Measurements from ENCODE around the gene CCR5AS.
"Not testable (repeated sequence)": the region's sequence is repeated elsewhere in the genome, so short reads cannot be mapped to it uniquely, and the experiment has no call there.

CCR5AS gene

GRCh38 chr3:46393011-46393410 is 13.9 kb downstream of the CCR5AS start:
- Histone ChIP-seq H3K4me3 (ENCODE audit: low read length) (no peak overlapping the region), H3K9me3 (ENCODE audit: control insufficient read depth, low read length) (no peaks in the 10 kb centered on the region), H3K36me3 (ENCODE audit: control insufficient read depth, insufficient read depth, low read length, severe bottlenecking) (no peaks in the 10 kb centered on the region), H3K4me1 (ENCODE audit: control insufficient read depth, insufficient read depth, low read length) (peaks cover 19% of the 10 kb centered on the region), H3K27me3 (replicated peaks; ENCODE audit: control insufficient read depth, insufficient read depth, low read length) (peaks cover 17% of the 10 kb centered on the region), H3K9ac (ENCODE audit: low read length) (no peak overlapping the region)
- DNase-seq (ENCODE audit: low read depth): no peak

- H3K27me3 ChIP-seq (replicated peaks; ENCODE audit: control insufficient read depth, insufficient read depth, low read length): peaks cover 17% of the 10 kb centered on the region
- not testable (repeated sequence) for H3K9ac ChIP-seq (ENCODE audit: low read length); H3K9me3 ChIP-seq (ENCODE audit: control insufficient read depth, low read length); H3K4me3 ChIP-seq (ENCODE audit: low read length); DNase-seq (ENCODE audit: low read depth); H3K36me3 ChIP-seq (ENCODE audit: control insufficient read depth, insufficient read depth, low read length, severe bottlenecking)
- peaks cover 19% of the 10 kb centered on the region for H3K4me1 ChIP-seq (ENCODE audit: control insufficient read depth, insufficient read depth, low read length)
Measured at GRCh38 chr3:46391526-46391925, 15.3 kb downstream of the CCR5AS start.

- peaks cover 16% of the 10 kb centered on the region for H3K27me3 ChIP-seq (replicated peaks; ENCODE audit: control insufficient read depth, insufficient read depth, low read length)
- H3K36me3 ChIP-seq (ENCODE audit: control insufficient read depth, insufficient read depth, low read length, severe bottlenecking): no peaks in the 10 kb centered on the region
- DNase-seq (ENCODE audit: low read depth): no peak
- peaks cover 10% of the 10 kb centered on the region for H3K4me1 ChIP-seq (ENCODE audit: control insufficient read depth, insufficient read depth, low read length)
- H3K4me3 ChIP-seq (ENCODE audit: low read length): no peak overlapping the region
- no peak overlapping the region for H3K9ac ChIP-seq (ENCODE audit: low read length)
- no peaks in the 10 kb centered on the region for H3K9me3 ChIP-seq (ENCODE audit: control insufficient read depth, low read length)
Measured at GRCh38 chr3:46389306-46389705, 17.6 kb downstream of the CCR5AS start.

GRCh38 chr3:46388847-46389246 is 18.0 kb downstream of the CCR5AS start:
- not testable (repeated sequence) for H3K4me1 ChIP-seq (ENCODE audit: control insufficient read depth, insufficient read depth, low read length); H3K36me3 ChIP-seq (ENCODE audit: control insufficient read depth, insufficient read depth, low read length, severe bottlenecking); H3K9me3 ChIP-seq (ENCODE audit: control insufficient read depth, low read length); H3K9ac ChIP-seq (ENCODE audit: low read length); H3K4me3 ChIP-seq (ENCODE audit: low read length); DNase-seq (ENCODE audit: low read depth)
- H3K27me3 ChIP-seq (replicated peaks; ENCODE audit: control insufficient read depth, insufficient read depth, low read length): peaks cover 18% of the 10 kb centered on the region

DNA sequence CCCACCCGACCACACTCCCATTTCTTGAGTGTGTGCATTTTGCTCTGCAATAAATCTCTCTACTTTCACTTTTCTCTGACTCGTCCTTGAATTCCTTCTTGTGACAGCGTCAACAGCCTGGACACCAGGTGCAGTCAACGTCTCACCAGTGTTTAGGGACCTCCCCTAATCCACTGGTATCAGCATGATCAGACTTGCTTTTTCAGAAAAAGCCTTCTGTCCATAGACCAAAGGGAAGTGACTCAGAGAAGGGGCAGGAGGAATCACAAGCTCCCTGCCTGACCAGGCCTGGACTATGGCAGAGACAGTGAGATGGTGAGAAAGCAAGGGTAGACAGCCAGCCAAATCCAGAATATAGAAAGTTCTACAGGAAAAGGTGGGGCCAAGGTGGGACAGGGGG is 20.7 kb downstream of the CCR5AS start:
- peak; percentile 13 for DNase-seq (ENCODE audit: low read depth)
- no peaks in the 10 kb centered on the region for H3K4me1 ChIP-seq (ENCODE audit: control insufficient read depth, insufficient read depth, low read length)

GRCh38 chr3:46383951-46384330 is 22.9 kb downstream of the CCR5AS start:
- Histone ChIP-seq H3K4me3 (ENCODE audit: low read length) (no peak overlapping the region), H3K4me1 (ENCODE audit: control insufficient read depth, insufficient read depth, low read length) (peaks cover 7% of the 10 kb centered on the region), H3K9me3 (ENCODE audit: control insufficient read depth, low read length) (no peaks in the 10 kb centered on the region), H3K27me3 (replicated peaks; ENCODE audit: control insufficient read depth, insufficient read depth, low read length) (peaks cover 5% of the 10 kb centered on the region), H3K9ac (ENCODE audit: low read length) (no peak overlapping the region), H3K36me3 (ENCODE audit: control insufficient read depth, insufficient read depth, low read length, severe bottlenecking) (no peaks in the 10 kb centered on the region)
- DNase-seq (ENCODE audit: low read depth): no peak

More for the DNA sequence above, 20.7 kb downstream of the CCR5AS start:
- no peaks in the 10 kb centered on the region for H3K36me3 ChIP-seq (ENCODE audit: control insufficient read depth, insufficient read depth, low read length, severe bottlenecking)
- H3K4me3 ChIP-seq (ENCODE audit: low read length): no peak overlapping the region
- no peak overlapping the region for H3K9ac ChIP-seq (ENCODE audit: low read length)
- H3K9me3 ChIP-seq (ENCODE audit: control insufficient read depth, low read length): no peaks in the 10 kb centered on the region
- H3K27me3 ChIP-seq (replicated peaks; ENCODE audit: control insufficient read depth, insufficient read depth, low read length): peaks cover 11% of the 10 kb centered on the region

GRCh38 chr3:46383211-46383950 is 23.5 kb downstream of the CCR5AS start:
- Histone ChIP-seq H3K9ac (ENCODE audit: low read length) (no peak overlapping the region), H3K4me3 (ENCODE audit: low read length) (no peak overlapping the region), H3K27me3 (replicated peaks; ENCODE audit: control insufficient read depth, insufficient read depth, low read length) (peaks cover 5% of the 10 kb centered on the region), H3K4me1 (ENCODE audit: control insufficient read depth, insufficient read depth, low read length) (peaks cover 7% of the 10 kb centered on the region), H3K9me3 (ENCODE audit: control insufficient read depth, low read length) (no peaks in the 10 kb centered on the region), H3K36me3 (ENCODE audit: control insufficient read depth, insufficient read depth, low read length, severe bottlenecking) (no peaks in the 10 kb centered on the region)
- no peak for DNase-seq (ENCODE audit: low read depth)

DNA sequence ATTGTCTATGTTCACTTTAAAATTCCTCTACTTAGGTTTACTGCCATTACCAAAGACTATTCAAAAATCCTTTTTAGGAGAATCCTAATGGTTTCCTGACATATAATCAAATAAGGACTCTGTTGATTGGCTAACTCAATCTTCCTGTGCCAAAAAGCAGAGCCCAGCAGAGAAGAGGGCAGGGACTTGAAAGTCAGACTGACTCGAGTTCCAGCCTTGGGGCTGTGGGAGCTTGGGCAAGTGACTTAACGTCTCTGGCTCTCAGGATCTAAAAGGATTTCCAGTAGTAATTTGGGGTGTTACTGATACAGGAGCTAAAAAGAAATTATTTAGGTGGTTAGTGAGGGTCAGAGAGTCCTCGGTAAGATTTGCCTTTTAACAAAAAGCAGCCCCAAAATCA is 25.2 kb downstream of the CCR5AS start:
- H3K9ac ChIP-seq (ENCODE audit: low read length): no peak overlapping the region
- no peaks in the 10 kb centered on the region for H3K36me3 ChIP-seq (ENCODE audit: control insufficient read depth, insufficient read depth, low read length, severe bottlenecking)
- peaks cover 5% of the 10 kb centered on the region for H3K27me3 ChIP-seq (replicated peaks; ENCODE audit: control insufficient read depth, insufficient read depth, low read length)
- DNase-seq (ENCODE audit: low read depth): no peak
- no peaks in the 10 kb centered on the region for H3K9me3 ChIP-seq (ENCODE audit: control insufficient read depth, low read length)
- no peak overlapping the region for H3K4me3 ChIP-seq (ENCODE audit: low read length)
- peaks cover 7% of the 10 kb centered on the region for H3K4me1 ChIP-seq (ENCODE audit: control insufficient read depth, insufficient read depth, low read length)

DNA sequence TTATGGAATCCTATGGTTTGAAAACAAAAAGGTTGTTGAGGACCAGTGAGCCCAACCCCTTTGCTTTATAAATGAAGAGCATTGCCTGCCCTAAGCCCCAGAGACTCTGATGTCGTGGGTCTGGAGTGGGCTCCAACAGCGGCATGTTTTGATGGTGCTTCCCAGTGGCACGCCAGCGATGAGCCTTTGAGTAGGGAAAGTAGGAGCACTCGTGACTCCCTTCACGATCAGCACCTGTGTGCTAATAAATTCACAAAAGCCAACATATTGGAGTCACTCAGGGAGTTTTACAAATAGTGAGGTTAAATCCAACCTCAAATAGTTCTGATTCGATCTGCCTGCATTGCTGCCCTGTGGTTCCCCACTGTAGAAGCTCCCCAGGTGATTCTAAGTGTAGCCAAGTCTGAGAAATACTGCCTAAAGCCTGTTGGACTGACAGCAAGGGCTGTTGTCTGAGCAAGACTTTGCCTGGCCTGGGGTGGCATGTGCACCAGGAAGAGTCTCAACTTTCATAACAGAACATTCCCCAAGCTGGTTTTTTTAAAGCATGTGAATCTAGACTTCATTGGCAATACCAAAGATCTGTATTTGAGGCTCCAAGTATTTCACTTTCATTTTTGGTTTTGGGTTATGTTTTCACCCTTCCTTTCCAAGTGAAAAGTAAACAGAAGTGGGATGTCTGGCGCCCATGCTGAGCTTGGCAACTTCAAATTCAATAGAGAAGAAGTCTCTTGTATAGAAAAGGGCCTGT is 26.2 kb downstream of the CCR5AS start:
- H3K4me1 ChIP-seq (ENCODE audit: control insufficient read depth, insufficient read depth, low read length): peaks cover 7% of the 10 kb centered on the region
- H3K27me3 ChIP-seq (replicated peaks; ENCODE audit: control insufficient read depth, insufficient read depth, low read length): peaks cover 10% of the 10 kb centered on the region
- no peak overlapping the region for H3K4me3 ChIP-seq (ENCODE audit: low read length)
- H3K36me3 ChIP-seq (ENCODE audit: control insufficient read depth, insufficient read depth, low read length, severe bottlenecking): no peaks in the 10 kb centered on the region
- H3K9ac ChIP-seq (ENCODE audit: low read length): no peak overlapping the region
- no peaks in the 10 kb centered on the region for H3K9me3 ChIP-seq (ENCODE audit: control insufficient read depth, low read length)
- DNase-seq (ENCODE audit: low read depth): no peak

DNA sequence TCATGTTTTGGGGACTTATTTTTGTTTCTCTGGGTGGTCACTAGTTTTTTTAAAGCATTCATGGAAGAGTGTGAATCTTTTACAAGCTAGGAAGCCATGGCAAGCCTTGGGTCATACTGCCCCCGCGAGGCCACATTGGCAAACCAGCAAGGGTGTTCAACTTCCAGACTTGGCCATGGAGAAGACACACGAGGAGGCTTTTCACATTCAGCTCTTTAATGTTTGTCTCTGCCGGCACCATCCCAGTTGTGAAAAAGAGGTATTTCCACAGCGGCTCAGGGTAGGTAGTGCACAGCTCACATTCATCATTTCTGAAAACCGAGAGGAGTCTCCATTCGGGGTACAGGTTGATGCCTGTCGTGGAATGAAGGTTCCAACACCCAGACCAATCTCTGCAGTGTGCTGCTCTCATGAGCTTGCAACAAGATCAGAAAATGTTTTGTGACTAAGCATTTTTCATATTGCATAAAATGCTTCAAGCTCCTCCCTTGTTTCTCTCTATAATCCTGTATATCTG is 28.4 kb downstream of the CCR5AS start:
- Histone ChIP-seq H3K27me3 (replicated peaks; ENCODE audit: control insufficient read depth, insufficient read depth, low read length) (peaks cover 26% of the 10 kb centered on the region), H3K4me1 (ENCODE audit: control insufficient read depth, insufficient read depth, low read length) (peaks cover 7% of the 10 kb centered on the region), H3K4me3 (ENCODE audit: low read length) (no peak overlapping the region), H3K36me3 (ENCODE audit: control insufficient read depth, insufficient read depth, low read length, severe bottlenecking) (no peaks in the 10 kb centered on the region), H3K9me3 (ENCODE audit: control insufficient read depth, low read length) (no peaks in the 10 kb centered on the region), H3K9ac (ENCODE audit: low read length) (no peak overlapping the region)
- DNase-seq (ENCODE audit: low read depth): peak; percentile 72

DNA sequence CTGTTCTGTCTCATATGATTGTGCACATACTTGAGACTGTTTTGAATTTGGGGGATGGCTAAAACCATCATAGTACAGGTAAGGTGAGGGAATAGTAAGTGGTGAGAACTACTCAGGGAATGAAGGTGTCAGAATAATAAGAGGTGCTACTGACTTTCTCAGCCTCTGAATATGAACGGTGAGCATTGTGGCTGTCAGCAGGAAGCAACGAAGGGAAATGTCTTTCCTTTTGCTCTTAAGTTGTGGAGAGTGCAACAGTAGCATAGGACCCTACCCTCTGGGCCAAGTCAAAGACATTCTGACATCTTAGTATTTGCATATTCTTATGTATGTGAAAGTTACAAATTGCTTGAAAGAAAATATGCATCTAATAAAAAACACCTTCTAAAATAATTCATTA is 31.1 kb downstream of the CCR5AS start:
- no peak for DNase-seq (ENCODE audit: low read depth)
- Histone ChIP-seq H3K4me1 (ENCODE audit: control insufficient read depth, insufficient read depth, low read length) (peaks cover 4% of the 10 kb centered on the region), H3K9ac (ENCODE audit: low read length) (no peak overlapping the region), H3K36me3 (ENCODE audit: control insufficient read depth, insufficient read depth, low read length, severe bottlenecking) (no peaks in the 10 kb centered on the region), H3K9me3 (ENCODE audit: control insufficient read depth, low read length) (no peaks in the 10 kb centered on the region), H3K27me3 (replicated peaks; ENCODE audit: control insufficient read depth, insufficient read depth, low read length) (peaks cover 30% of the 10 kb centered on the region), H3K4me3 (ENCODE audit: low read length) (no peak overlapping the region)
